ENCODE results near the gene SCAF1. TPM values are rescaled to one million over a fixed set of nuclear protein-coding genes. Genes with fewer than 3 reads are reported as not detected.

The SCAF1 gene
- polyA plus RNA-seq, 1 donor: 28.7 TPM

GRCh38 chr19:49684251-49684982 is 42.4 kb downstream of the SCAF1 start:
- DNase-seq: no peak

GRCh38 chr19:49684983-49685553 is 43.1 kb downstream of the SCAF1 start:
- DNase-seq: no peak

GRCh38 chr19:49685845-49686332 is 43.9 kb downstream of the SCAF1 start:
- DNase-seq: no peak

GRCh38 chr19:49686503-49687088 is 44.6 kb downstream of the SCAF1 start:
- no peak for DNase-seq

GRCh38 chr19:49687150-49687549 is 45.1 kb downstream of the SCAF1 start:
- DNase-seq: no peak

- DNase-seq: no peak
These were observed 45.7 kb downstream of the SCAF1 start for GRCh38 chr19:49687566-49688316.

GRCh38 chr19:49688531-49689132 is 46.6 kb downstream of the SCAF1 start:
- DNase-seq: no peak

- DNase-seq: no peak
These were observed 47.4 kb downstream of the SCAF1 start, which contains the start of gene ADM5 for GRCh38 chr19:49689133-49690078. Gene ADM5 (plus strand): TSS chr19:49689594. CDS start chr19:49689838, 244 bp downstream.

GRCh38 chr19:49690079-49690655 is 48.2 kb downstream of the SCAF1 start:
- no peak for DNase-seq

GRCh38 chr19:49690656-49691242 is 48.7 kb downstream of the SCAF1 start, which contains the start of gene CPT1C:
Gene CPT1C (plus strand): TSS chr19:49691116. CDS start chr19:49692253, 1,137 bp downstream.
- peak; percentile 70 for DNase-seq

- peak; percentile 75 for DNase-seq
These were observed 49.5 kb downstream of the SCAF1 start for GRCh38 chr19:49691243-49692146.

- DNase-seq: no peak
These were observed 50.1 kb downstream of the SCAF1 start for GRCh38 chr19:49692147-49692506.

GRCh38 chr19:49696115-49696514 is 54.1 kb downstream of the SCAF1 start:
- DNase-seq: no peak

GRCh38 chr19:49696865-49697264 is 54.9 kb downstream of the SCAF1 start:
- no peak for DNase-seq

- DNase-seq: no peak
These were observed 57.4 kb downstream of the SCAF1 start for GRCh38 chr19:49699364-49699763.

- DNase-seq: no peak
These were observed 58.6 kb downstream of the SCAF1 start for GRCh38 chr19:49700563-49700962.

- DNase-seq: no peak
These were observed 59.3 kb downstream of the SCAF1 start for GRCh38 chr19:49701271-49701786.

GRCh38 chr19:49704888-49705642 is 63.1 kb downstream of the SCAF1 start:
- no peak for DNase-seq

Data from left kidney (tissue), 2 donors.